CD4-positive, alpha-beta T cell treated with Interleukin-17A for 4 hours (primary cell): Measurements from ENCODE around the gene PARM1.

Experiments used
- DNase-seq: peaks from one replicate; pipeline ENCODE4 v3.0.0-alpha.2; 2020; ENCODE audit warnings: mixed read lengths

The PARM1 gene

DNA sequence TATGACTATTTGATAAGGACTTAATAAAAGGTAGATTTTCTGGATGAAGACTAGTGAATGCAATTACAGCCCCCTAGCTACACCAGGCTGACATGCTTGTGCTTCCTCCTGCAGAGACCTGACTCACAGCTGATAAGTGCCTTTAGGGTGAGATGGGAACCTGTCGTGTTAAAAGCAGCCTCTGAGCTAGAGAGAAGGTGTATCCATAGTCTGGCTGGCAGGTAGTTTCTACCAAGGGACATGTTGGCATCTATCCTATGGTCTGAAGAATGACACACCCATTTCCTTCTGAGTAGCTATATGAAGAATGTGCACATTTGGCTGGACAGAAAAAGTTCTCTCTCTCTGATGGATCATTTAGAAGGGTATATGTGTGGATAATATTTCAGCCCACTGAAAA is 64.1 kb downstream of the PARM1 start:
- DNase-seq: no peak

GRCh38 chr4:74997948-74998729 is 65.2 kb downstream of the PARM1 start:
- no peak for DNase-seq

- DNase-seq: no peak
Observed at GRCh38 chr4:74999714-75000309, 66.9 kb downstream of the PARM1 start.

GRCh38 chr4:75001871-75002270 is 69.0 kb downstream of the PARM1 start:
- DNase-seq: no peak

- no peak for DNase-seq
Observed at GRCh38 chr4:75002381-75002780, 69.5 kb downstream of the PARM1 start.

DNA sequence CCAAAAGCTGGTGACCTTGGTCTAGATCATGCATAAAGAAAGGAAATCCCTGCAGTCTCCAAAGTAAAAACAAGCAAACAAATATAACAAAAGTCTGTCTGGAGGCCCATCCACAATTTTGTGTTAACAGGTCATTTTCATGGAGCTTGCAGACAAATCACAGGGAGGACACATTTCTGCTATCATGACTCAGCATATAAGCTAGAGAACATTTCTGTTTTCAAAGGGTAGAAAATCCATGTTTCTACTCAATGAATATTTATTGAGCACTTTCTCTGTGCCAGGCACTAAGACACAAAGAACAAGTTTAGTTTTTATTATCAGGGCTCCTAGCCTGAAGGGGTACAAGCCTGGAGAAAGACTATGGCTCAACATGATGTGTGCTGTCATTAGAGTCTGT is 71.1 kb downstream of the PARM1 start:
- DNase-seq: no peak

DNA sequence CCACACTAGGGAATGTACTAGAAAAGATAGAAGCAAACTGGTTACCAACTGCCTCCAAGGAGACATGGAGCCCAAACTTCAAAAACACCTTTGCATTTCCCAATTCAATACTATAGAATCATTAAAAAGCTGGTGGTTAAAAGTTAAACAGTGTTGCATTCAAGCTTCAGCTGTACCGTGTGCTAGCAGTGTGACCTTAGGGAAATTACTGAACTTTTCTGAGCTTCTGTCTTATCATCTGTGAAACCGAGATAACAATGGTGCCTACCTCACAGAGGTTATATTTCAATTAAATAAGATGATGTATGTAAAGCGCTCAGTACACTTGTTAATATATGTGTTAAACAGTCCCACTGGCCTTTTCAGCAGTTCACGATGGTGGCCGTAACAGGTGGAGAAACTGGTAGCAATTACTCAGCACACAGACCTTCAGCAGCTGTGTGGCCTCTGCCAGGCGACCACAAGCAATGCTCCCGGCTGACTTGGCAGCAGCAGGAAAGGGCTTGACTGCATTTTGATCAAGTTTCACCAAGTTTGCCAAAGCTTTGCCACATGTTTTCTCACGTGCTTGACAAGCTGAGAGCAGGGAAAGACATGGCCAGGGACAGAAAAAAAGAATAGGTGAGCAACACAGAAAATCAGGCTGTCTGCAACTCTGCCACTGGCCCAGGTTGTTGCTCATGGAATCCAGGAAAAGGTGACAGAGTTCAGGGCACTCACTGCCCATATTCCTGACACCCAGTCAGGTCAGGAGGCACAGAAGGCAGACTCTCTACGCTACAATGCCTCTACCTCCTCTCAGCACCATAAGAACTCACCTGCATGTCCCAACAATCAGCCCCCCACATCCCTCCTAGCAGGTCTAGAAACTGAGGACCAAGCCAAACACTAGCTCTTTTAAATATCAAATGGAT is 72.1 kb downstream of the PARM1 start:
- DNase-seq: no peak

DNA sequence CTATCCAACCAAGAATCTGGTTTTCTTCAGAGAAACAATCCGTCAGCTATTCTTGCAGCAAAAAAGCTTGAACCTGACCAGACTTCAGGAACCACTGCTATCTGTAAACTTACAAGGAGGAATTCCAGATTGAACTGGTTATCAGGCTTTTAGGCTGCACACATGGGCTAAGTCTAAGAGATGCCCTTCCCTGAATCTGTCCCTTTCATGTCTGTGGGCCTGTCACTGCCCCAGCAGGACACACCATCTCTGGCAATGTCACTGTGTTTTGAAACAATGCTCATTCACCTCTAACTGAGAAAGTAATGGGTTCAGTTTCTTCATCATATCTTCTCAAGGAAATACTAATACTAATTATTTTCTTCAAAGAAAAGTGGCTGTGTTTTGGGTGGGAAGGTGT is 72.8 kb downstream of the PARM1 start:
- DNase-seq: no peak

GRCh38 chr4:75007891-75008290 is 75.0 kb downstream of the PARM1 start:
- no peak for DNase-seq

- no peak for DNase-seq
Observed at GRCh38 chr4:75009138-75009537, 76.2 kb downstream of the PARM1 start.

DNA sequence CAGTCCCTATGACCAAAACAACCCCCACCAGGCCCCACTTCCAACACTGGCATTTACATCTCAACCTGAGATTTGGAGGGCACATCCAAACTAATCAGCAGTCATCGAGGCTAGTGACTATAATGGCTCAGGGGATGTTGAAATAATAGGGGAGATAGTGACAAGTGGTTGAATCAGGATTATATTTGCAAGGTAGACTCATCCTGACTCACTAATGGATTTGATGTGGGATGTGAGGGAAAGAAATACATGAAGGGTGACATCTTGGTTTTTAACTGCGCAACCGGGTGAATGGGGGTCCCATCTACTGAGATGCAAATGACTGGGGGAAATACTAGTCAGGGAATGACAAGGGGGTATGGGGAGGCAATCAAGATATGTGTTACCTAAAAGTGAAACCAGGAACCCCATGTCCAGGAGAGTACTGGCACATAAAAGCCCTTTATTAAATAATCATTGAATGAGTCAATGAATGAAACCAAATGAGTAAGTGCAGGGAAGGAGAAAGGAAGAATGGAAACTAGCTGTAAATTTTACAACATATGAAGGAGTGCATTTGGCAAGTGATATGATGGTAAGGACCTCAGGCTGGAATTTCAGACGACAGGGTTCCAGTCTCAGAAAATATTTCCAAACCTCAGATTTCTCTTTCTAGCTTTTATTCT is 78.3 kb downstream of the PARM1 start:
- DNase-seq: no peak

DNA sequence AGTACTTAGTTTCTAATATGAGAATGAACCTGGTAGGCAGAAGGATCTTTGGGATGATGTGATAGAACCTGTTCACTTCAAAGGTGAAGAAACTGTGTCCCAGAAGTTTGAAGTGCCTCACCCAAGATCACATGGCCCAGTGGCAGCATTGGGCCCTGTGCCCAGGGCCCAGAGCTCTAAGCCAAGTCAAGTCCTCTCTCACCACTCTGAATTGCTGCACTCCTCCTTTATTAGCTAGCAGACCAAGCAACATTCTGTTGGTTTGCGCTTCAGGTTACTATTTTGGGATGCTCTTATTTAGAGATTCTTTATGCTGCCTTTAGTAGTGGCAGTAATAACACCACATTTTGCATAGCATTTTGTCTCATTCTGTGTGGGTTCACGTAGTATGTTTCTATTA is 82.7 kb downstream of the PARM1 start:
- no peak for DNase-seq

DNA sequence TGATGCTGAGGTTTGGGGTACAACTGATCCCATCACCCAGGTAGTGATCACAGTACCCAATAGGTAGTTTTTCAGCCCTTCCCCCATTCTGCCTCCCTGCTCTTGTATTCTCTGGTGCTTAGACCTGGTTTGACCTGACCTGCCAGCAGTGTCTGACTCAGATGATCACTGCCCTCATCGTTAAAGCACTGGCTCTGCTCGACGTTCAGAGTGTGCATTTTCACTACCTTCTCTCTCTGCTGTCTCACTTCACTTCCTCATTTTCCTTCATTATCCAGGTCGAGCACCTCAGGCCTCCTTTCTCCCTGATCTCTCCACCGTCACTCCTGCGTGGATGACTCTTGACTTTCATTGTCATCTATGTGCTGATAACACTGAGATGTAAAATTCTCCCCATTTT is 83.6 kb downstream of the PARM1 start:
- no peak for DNase-seq

DNA sequence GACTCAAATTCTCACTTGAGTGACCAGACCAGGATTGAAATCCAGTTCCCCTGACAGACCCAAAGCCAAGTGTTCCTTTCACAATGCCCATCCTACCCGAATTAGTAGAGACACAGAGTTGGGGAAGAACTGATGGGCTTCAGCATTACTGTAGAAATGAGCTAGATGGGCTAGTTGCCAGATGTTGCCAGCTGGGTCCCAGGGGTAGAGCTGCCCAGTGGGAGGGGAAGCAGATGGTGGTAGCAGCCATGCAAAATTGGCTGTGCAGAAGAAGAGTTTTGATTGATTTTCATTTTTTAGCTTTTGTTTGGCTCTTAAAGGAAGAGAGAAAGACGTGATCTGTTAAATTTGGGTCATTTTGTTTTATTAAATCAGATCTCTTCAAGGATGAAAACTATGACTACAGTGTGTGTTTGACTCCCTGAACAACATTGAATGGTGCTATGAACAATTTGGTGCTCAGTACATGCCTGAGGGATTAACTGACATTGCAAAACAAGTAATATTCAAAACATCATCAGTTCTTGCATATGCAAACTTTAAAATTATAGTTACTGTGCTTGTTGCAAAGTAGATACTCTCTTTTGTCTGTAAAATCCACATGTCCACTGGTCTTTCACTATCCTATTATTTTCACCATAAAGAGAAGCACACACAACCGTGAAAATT is 86.0 kb downstream of the PARM1 start:
- no peak for DNase-seq

DNA sequence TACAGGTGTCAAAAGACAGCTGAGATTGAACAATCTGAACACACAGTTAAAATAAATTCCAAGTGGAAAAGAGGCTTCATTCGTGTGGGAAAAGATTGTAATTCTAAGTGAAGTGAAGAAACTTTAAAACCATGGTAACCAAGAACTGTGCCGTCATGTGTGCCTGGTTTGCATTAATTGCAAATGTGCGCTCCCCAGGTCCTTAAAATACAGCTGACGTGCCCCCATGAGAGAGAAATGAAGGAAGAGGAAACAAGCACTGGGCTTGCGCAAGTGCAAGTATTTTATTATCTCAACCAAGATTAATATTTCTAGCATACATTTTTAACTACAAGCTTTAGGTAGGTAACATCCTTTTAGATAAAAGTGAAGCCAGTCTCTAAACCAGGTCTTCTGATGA is 92.5 kb downstream of the PARM1 start:
- no peak for DNase-seq

- no peak for DNase-seq
Observed at GRCh38 chr4:75028196-75028854, 95.4 kb downstream of the PARM1 start.

DNA sequence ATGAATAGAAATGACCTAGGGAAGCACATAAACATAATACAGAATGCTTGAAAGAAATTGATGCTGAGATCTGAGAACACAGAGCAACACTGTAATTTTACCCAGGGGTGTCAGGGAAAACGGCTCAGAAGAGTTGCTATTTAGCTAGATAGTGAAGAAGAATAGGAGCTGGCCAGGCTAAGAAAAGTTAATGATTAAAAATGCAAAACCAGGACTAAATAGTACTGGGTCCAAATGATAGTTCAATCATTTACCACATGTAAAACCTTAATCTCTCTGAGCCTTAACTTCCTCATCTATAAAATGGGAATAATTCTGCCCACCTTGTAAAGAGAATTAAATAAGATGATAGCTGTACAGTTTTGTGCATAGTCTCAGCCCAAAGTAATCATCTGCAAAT is 97.1 kb downstream of the PARM1 start:
- DNase-seq: no peak

GRCh38 chr4:75030649-75031235 is 97.8 kb downstream of the PARM1 start:
- DNase-seq: no peak

GRCh38 chr4:75031775-75032174 is 98.9 kb downstream of the PARM1 start:
- no peak for DNase-seq

DNA sequence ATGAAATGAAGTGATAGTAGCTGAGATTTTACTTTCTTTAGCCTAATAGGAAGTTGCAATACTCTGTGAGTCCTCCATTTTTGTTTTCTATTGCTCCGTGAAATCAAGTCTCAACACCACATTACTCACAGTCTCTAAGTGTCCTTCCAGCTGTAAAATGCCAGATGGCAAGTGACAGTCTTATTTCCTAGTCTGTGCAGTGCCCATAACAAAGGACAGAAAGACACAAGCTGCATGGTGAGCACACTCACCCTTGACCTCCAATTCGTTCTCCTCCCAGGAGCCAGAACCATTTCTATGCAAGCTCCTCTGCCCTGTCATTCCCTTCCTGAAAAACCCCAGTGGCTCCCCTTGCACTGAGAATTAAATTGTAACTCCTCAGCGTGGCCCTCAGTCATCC is 101.6 kb downstream of the PARM1 start:
- DNase-seq: no peak

- DNase-seq: no peak
Observed at GRCh38 chr4:75035321-75035720, 102.4 kb downstream of the PARM1 start.
